Stimulated activated CD8-positive, alpha-beta memory T cell treated with anti-CD3 and anti-CD28 coated beads, Interleukin-7, amount 100 ng/mL, for 24 hours (primary cell): ENCODE measurements around the gene TNS3.

Experiments
- DNase-seq: peaks from one replicate; pipeline ENCODE4 v3.0.0-alpha.2; 2020; ENCODE audit warnings: low read depth

Gene TNS3

GRCh38 chr7:47346377-47346914 is 235.5 kb downstream of the TNS3 start:
- DNase-seq = no peak

GRCh38 chr7:47345857-47346298 is 236.0 kb downstream of the TNS3 start:
- no peak for DNase-seq

GRCh38 chr7:47344171-47344955 is 237.5 kb downstream of the TNS3 start:
- no peak for DNase-seq

GRCh38 chr7:47343061-47343455 is 238.9 kb downstream of the TNS3 start:
- DNase-seq = no peak

- DNase-seq = no peak
Measured at GRCh38 chr7:47342296-47343060, 239.4 kb downstream of the TNS3 start.

- no peak for DNase-seq
Measured at GRCh38 chr7:47340517-47340916, 241.4 kb downstream of the TNS3 start.

- DNase-seq = no peak
Measured at GRCh38 chr7:47338026-47338425, 243.9 kb downstream of the TNS3 start.

- no peak for DNase-seq
Measured at GRCh38 chr7:47337531-47337930, 244.4 kb downstream of the TNS3 start.

- no peak for DNase-seq
Measured at GRCh38 chr7:47336472-47337425, 245.2 kb downstream of the TNS3 start.

- DNase-seq = no peak
Measured at GRCh38 chr7:47335557-47336471, 246.1 kb downstream of the TNS3 start.

- no peak for DNase-seq
Measured at GRCh38 chr7:47335071-47335470, 246.8 kb downstream of the TNS3 start.

GRCh38 chr7:47333959-47334358 is 248.0 kb downstream of the TNS3 start:
- no peak for DNase-seq

GRCh38 chr7:47333554-47333887 is 248.4 kb downstream of the TNS3 start:
- no peak for DNase-seq

GRCh38 chr7:47332681-47333553 is 249.0 kb downstream of the TNS3 start:
- DNase-seq = no peak

- no peak for DNase-seq
Measured at GRCh38 chr7:47332213-47332612, 249.7 kb downstream of the TNS3 start.

GRCh38 chr7:47331179-47331565 is 250.7 kb downstream of the TNS3 start:
- no peak for DNase-seq

GRCh38 chr7:47330561-47331178 is 251.2 kb downstream of the TNS3 start:
- no peak for DNase-seq

GRCh38 chr7:47330026-47330425 is 251.9 kb downstream of the TNS3 start:
- DNase-seq = no peak

- no peak for DNase-seq
Measured at GRCh38 chr7:47329320-47329926, 252.5 kb downstream of the TNS3 start.
